HG02870 (cell line): ENCODE data around the gene VAX1.
"Not testable (repeated sequence)": the region's sequence is repeated elsewhere in the genome, so short reads cannot be mapped to it uniquely, and the experiment has no call there.

ENCODE experiments used
- ATAC-seq: cut with Tn5 transposase; IDR thresholded peaks from one replicate; pipeline ENCODE4 v1.9.1; 2021; ENCODE audit warnings: mild to moderate bottlenecking, moderate library complexity; ENCODE audit not compliant: unreplicated experiment

Gene VAX1

GRCh38 chr10:117136391-117136975 is 1.6 kb downstream of the VAX1 start:
- ATAC-seq, result no peak

DNA sequence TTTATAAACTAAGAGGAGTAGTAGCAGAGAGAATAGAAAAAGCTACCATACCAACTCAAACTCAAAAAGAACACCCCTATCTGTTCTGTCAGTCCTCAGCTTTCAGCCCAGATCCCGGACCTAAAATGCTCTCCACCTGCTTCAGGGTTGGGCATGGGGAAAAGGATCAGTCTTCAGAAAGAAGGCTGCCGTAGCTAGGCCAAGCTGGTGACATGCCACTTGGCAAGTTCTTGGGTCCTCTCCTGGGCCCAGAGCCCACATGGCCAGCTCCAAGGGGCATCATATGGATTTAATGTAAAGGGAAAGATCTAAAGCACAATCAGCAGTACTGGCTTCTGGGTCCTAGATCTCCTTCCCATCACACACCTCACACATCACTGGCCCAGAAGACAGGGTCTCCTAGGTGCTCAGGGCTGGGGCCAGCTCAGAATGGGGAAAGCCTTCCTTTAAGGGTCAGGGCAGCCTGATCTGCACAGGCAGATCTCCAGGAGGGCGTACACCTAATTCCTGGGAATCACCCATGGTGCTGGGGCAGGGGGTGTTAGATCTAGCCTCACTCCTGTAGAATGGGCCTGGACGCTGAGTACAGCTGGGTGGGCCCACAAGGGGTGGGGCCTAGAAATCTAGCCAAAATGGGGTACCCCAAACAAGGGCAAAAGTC is 2.5 kb downstream of the VAX1 start:
- no peak for ATAC-seq

GRCh38 chr10:117135026-117135372 is 3.1 kb downstream of the VAX1 start:
- ATAC-seq, result no peak

DNA sequence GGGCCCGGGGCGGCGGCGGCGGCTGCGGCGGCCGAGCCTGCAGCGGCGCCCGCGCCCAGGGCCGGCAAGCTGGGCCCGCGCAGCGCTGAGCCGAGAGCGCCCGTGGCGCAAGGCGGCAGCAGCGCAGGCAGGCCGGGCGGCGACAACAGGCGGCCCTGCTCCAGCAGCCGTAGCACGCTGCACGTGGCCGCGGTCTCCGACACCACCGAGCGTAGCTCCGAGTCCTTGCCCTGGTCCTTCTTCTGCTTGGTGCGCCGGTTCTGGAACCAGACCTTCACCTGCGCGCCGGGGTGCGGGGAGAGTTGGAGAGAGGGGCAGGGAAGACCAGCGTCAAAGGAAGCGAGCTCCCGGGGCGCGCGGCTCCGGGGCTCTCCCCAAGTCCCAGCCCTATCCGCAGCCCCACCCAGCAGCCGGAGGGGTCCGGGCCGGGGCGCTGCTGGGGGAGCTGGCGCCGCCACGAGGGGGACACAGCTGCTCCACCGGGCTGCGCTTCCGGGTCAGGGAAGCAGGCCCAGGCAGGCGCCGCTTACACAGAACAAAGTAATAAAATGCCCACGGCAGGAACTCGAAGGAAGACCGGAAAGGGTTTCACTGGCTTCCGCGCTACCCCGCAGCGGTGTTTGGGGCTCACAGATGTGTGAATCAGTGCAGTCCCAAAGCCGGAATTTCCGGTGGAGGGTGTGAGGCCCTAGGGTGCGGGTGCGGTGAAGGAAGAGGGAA is 3.6 kb downstream of the VAX1 start:
- ATAC-seq, result no peak

- ATAC-seq, result no peak
These were observed 4.1 kb downstream of the VAX1 start for GRCh38 chr10:117134056-117134305.

- ATAC-seq, result no peak
These were observed 4.6 kb downstream of the VAX1 start for GRCh38 chr10:117133273-117134055.

DNA sequence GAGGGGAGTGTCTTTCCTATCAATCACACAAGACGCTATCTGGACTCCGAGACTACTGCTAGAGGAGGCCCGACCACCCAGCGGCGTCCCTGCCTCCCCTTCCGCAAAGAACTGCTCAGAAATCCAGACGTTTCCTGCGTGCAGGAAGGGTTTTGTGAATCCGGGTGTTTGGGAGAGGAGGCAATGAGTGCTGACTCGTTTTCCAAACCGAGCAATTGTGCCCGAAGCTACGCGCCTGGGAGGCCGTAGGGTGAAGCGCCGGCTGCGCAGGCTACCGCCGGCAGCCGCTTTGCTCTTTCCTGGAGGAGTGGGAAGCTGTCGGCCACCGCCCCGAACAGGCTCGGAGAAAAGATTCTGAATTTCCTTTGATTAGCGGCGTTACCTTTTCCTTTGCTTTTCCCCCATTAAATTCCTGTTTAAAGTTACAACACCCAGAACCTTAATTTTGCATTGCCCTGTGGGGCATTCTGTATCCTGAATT is 5.3 kb downstream of the VAX1 start:
- ATAC-seq, result no peak

GRCh38 chr10:117131376-117132327 is 6.4 kb downstream of the VAX1 start:
- no peak for ATAC-seq

DNA sequence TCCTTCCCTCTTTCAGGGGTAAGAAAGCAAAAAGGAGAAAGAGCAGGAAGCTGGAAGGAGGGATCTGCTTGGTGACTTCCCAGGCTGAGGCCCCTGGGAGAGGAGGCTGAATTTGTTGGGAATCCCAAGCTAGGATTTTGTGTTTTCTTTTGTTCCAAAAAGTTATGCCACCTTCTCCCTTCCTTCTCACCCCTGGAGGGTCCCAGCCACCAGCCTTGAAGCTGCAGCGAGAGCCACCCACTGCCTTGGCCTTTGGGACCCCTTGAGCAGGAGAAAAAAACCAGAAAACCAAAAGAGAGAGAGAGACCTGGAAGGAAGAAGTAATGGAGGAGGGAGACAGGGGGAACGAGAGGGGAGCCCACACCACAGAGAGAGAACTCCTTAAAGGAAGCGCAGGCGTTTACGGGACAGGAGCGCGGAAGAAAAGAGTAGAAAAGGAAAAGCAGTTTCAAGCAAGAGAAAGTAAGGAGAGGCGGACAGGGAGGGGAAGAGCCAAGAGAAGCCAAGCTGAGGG is 7.2 kb downstream of the VAX1 start:
- ATAC-seq, result no peak

GRCh38 chr10:117130346-117130745 is 7.7 kb downstream of the VAX1 start:
- ATAC-seq, result no peak

DNA sequence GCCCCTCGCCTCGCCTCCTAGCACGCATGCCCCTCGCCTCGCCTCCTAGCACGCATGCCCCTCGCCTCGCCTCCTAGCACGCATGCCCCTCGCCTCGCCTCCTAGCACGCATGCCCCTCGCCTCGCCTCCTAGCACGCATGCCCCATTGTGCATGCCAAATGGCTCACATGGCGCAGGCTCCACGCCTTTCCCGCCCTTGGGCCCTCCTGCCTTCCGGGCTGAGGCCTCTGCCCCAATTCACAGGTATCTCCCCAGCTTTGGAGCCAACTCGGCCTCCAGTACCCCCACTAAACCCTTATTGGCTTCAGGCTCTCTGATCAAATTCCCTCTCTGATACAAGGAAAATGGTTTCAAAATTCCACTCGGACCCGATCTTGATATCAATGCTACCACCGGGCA is 11.4 kb downstream of the VAX1 start:
- not testable (repeated sequence) for ATAC-seq

DNA sequence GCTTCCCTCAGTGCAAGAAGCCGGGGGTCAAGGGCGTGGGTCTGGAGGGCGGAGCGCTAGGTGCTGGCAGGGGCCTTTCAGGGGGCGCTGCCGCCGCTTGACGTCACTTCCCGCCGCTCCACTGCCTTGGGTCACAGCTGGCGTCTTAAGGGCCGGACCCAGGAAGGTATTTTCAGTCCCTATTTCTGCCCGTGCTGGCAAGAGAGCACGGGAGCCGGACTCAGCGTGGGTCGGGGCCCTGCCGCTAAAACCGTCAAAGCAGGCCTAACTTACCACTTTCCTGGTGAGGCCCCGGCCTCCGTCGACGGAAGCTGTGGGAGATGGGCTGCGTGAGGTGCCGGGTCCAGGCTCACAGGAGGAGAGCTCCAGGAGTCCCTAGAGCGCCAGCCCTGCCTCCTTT is 12.0 kb downstream of the VAX1 start:
- ATAC-seq, result no peak

DNA sequence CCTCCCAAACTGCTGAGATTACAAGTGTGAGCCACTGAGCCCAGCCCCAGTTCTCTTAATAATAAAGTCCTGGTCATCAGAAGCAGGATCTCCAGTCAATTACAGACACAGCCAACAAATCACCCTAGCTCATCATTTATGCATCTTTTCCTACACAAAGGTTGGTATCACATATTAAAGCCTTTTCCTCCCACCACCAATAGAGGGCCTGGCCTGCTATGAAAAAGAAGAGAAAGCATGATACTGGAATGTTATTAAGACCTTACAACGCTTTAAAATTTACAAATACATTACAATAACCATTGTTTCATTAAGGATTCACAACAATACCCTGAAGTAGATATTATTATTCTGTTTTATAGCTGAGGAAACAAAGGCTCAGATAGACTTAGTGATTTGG is 25.9 kb downstream of the VAX1 start:
- no peak for ATAC-seq

GRCh38 chr10:117107238-117107637 is 30.8 kb downstream of the VAX1 start:
- ATAC-seq, result no peak

DNA sequence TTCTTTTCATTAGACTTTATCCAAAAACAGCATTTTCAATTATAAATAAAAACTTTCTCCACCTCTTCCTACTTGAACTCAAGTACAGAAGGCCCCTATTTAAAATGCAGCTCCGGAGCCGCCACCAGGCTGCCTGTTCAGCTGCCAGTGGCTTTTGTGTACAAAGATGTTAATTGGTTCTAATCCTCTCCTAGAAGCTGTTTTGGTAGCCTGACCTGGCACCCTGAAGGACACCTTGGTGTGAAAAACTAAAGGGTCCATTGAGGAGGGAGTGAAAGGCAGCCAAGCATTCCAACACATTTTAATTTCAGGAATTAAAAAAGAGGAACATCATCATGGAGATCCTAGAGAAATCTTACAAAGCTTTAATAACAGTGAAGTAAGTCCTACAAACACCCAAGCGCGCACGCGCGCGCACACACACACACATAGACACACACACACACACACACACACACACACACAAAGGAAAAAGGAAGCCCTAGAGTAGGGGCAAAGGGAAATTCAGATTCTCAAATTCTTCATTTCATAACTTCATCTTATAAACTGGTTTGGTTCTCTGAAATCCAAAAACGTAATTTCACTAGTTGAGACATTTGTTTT is 41.4 kb downstream of the VAX1 start:
- ATAC-seq, result no peak

- ATAC-seq, result no peak
These were observed 43.2 kb downstream of the VAX1 start for GRCh38 chr10:117094856-117095255.

GRCh38 chr10:117092386-117092785 is 45.7 kb downstream of the VAX1 start:
- no peak for ATAC-seq

GRCh38 chr10:117090834-117091233 is 47.2 kb downstream of the VAX1 start:
- no peak for ATAC-seq

DNA sequence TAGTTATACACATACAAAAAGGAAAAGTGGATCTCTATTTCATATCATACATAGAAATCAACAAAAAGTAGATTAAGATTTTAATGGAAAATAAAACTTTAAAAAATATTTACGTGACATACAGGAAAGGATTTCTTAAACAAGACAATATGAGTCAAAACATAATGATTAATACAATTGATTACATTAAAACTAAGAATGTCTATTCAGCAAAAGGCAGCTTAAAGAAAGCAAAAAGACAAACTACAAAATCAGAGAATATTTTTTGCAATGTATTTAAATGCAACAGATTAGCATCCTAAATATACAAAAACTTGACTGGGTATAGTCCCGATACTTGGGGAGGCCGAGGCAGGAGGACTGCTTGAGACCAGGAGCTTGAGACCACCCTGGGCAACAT is 50.5 kb downstream of the VAX1 start:
- ATAC-seq, result no peak

GRCh38 chr10:117086546-117086945 is 51.5 kb downstream of the VAX1 start:
- ATAC-seq, result no peak
